H9 (cell line): ENCODE results near the gene CMTM4. TPM values are rescaled to one million over a fixed set of nuclear protein-coding genes. Genes with fewer than 3 reads are reported as not detected.
A peak's percentile ranks its signal among the peaks of the same experiment; 100 is the strongest.

ENCODE experiments used
- DNase-seq: peaks from one replicate; pipeline ENCODE4 v3.0.0-alpha.2; 2017
- H2AFZ ChIP-seq: one replicate; pipeline ENCODE4 v1.6.1; 2013; ENCODE audit warnings: mild to moderate bottlenecking, low read length, control low read depth, moderate library complexity
- H2AK5ac ChIP-seq: 2 replicates; pipeline ENCODE4 v1.6.1; 2013; ENCODE audit warnings: low read length, control low read depth, mixed read lengths; ENCODE audit not compliant: insufficient read length
- H2BK120ac ChIP-seq: one replicate; pipeline ENCODE4 v1.6.1; 2013; ENCODE audit warnings: low read depth, mild to moderate bottlenecking, low read length, control low read depth, inconsistent platforms; ENCODE audit not compliant: poor library complexity, severe bottlenecking
- H2BK12ac ChIP-seq: 2 replicates; pipeline ENCODE4 v1.6.1; 2013; ENCODE audit warnings: low read length, control low read depth, mixed read lengths, low read depth; ENCODE audit not compliant: insufficient read length
- H2BK15ac ChIP-seq: 2 replicates; pipeline ENCODE4 v1.6.1; 2013; ENCODE audit warnings: low read depth, low read length, control low read depth
- H2BK20ac ChIP-seq: one replicate; pipeline ENCODE4 v1.6.1; 2013; ENCODE audit warnings: low read depth, mild to moderate bottlenecking, low read length, control low read depth, inconsistent platforms; ENCODE audit not compliant: poor library complexity, severe bottlenecking
- H2BK5ac ChIP-seq: 2 replicates; pipeline ENCODE4 v1.6.1; 2013; ENCODE audit warnings: low read length, control low read depth, mixed read lengths; ENCODE audit not compliant: insufficient read length
- H3K14ac ChIP-seq: 2 replicates; pipeline ENCODE4 v1.6.1; 2013; ENCODE audit warnings: low read length, control low read depth; ENCODE audit not compliant: insufficient read depth
- H3K18ac ChIP-seq: 2 replicates; pipeline ENCODE4 v1.6.1; 2013; ENCODE audit warnings: low read depth, mild to moderate bottlenecking, mixed read lengths, low read length, control low read depth; ENCODE audit not compliant: insufficient read length
- H3K23ac ChIP-seq: 2 replicates; pipeline ENCODE4 v1.6.1; 2013; ENCODE audit warnings: low read length, control low read depth, mixed read lengths, low read depth; ENCODE audit not compliant: insufficient read length
- H3K23me2 ChIP-seq: 2 replicates; pipeline ENCODE4 v1.6.1; 2013; ENCODE audit warnings: low read depth, mild to moderate bottlenecking, mixed read lengths, low read length, control low read depth; ENCODE audit not compliant: insufficient read length, poor library complexity, severe bottlenecking
- H3K27ac ChIP-seq: 2 replicates; pipeline ENCODE4 v1.5.1; 2013; ENCODE audit warnings: low read length, control low read depth, mixed read lengths, low read depth; ENCODE audit not compliant: insufficient read length
- H3K27me3 ChIP-seq: 2 replicates; pipeline ENCODE4 v1.6.1; 2013; ENCODE audit warnings: low read length, control low read depth, inconsistent platforms; ENCODE audit not compliant: insufficient read depth
- H3K4ac ChIP-seq: 2 replicates; pipeline ENCODE4 v1.6.1; 2013; ENCODE audit warnings: low read depth, mild to moderate bottlenecking, control low read depth, inconsistent platforms, low read length, moderate library complexity
- H3K4me1 ChIP-seq: 2 replicates; pipeline ENCODE4 v1.6.1; 2013; ENCODE audit warnings: low read length, control low read depth, inconsistent platforms; ENCODE audit not compliant: insufficient read depth
- H3K4me2 ChIP-seq: 2 replicates; pipeline ENCODE4 v1.6.1; 2013; ENCODE audit warnings: low read length, control low read depth, mixed read lengths; ENCODE audit not compliant: insufficient read length, insufficient read depth
- H3K56ac ChIP-seq: 2 replicates; pipeline ENCODE4 v1.6.1; 2013; ENCODE audit warnings: low read depth, mild to moderate bottlenecking, mixed read lengths, low read length, control low read depth; ENCODE audit not compliant: insufficient read length
- H3K79me1 ChIP-seq: 2 replicates; pipeline ENCODE4 v1.6.1; 2013; ENCODE audit warnings: low read depth, mild to moderate bottlenecking, moderate library complexity, low read length, control low read depth, inconsistent platforms; ENCODE audit not compliant: insufficient read depth, poor library complexity, severe bottlenecking
- H3K79me2 ChIP-seq: 2 replicates; pipeline ENCODE4 v1.6.1; 2013; ENCODE audit warnings: low read length, control low read depth, inconsistent platforms; ENCODE audit not compliant: insufficient read depth
- H3K9ac ChIP-seq: 2 replicates; pipeline ENCODE4 v1.6.1; 2013; ENCODE audit warnings: low read length, control low read depth, mixed read lengths; ENCODE audit not compliant: insufficient read length; ENCODE audit errors: extremely low read depth
- H3K9me3 ChIP-seq: one replicate; pipeline ENCODE4 v1.6.1; 2013; ENCODE audit warnings: low read depth, low read length, inconsistent platforms; ENCODE audit not compliant: control insufficient read depth
- H3T11ph ChIP-seq: one replicate; pipeline ENCODE4 v1.6.1; 2013; ENCODE audit warnings: mild to moderate bottlenecking, low read length, control low read depth, inconsistent platforms
- H4K20me1 ChIP-seq: one replicate; pipeline ENCODE4 v1.6.1; 2013; ENCODE audit not compliant: control insufficient read depth, insufficient read length, insufficient read depth
- H4K5ac ChIP-seq: 2 replicates; pipeline ENCODE4 v1.6.1; 2013; ENCODE audit warnings: low read depth, mild to moderate bottlenecking, mixed read lengths, low read length, control low read depth; ENCODE audit not compliant: insufficient read length
- H4K8ac ChIP-seq: replicated peaks from 2 replicates; pipeline ENCODE4 v1.6.1; 2013; ENCODE audit warnings: low read length, control low read depth, mixed read lengths, low read depth; ENCODE audit not compliant: insufficient read length
- H4K91ac ChIP-seq: 2 replicates; pipeline ENCODE4 v1.6.1; 2013; ENCODE audit warnings: low read depth, mild to moderate bottlenecking, moderate library complexity, mixed read lengths, low read length, control low read depth; ENCODE audit not compliant: insufficient read length
- H3K27ac Mint-ChIP-seq, 3 experiments: 2 replicates in 2 of 3; 3 replicates in 1 of 3; pipeline ENCODE4 v1.8.0; 2020 to 2021; ENCODE audit warnings: mixed read lengths in 3 of 3, mild to moderate bottlenecking in 1 of 3, moderate library complexity in 1 of 3
- H3K27me3 Mint-ChIP-seq: 2 replicates; pipeline ENCODE4 v1.8.0; 2021; ENCODE audit warnings: low read depth, mild to moderate bottlenecking, moderate library complexity, mixed read lengths
- H3K36me3 Mint-ChIP-seq, 3 experiments: 2 replicates in 2 of 3; 3 replicates in 1 of 3; pipeline ENCODE4 v1.8.0; 2020 to 2021; ENCODE audit warnings: low read depth in 3 of 3, mixed read lengths in 3 of 3; ENCODE audit not compliant: insufficient read depth in 1 of 3
- H3K4me1 Mint-ChIP-seq, 2 experiments: 2 replicates each; pipeline ENCODE4 v1.8.0; 2020; ENCODE audit warnings: mixed read lengths in 2 of 2
- H3K4me3 Mint-ChIP-seq, 2 experiments: 2 replicates in 1 of 2; 3 replicates in 1 of 2; pipeline ENCODE4 v1.8.0; 2020 to 2021; ENCODE audit warnings: mild to moderate bottlenecking in 2 of 2, mixed read lengths in 2 of 2, moderate library complexity in 1 of 2
- H3K9me3 Mint-ChIP-seq, 2 experiments: 2 replicates in 1 of 2; 3 replicates in 1 of 2; pipeline ENCODE4 v1.8.0; 2020; ENCODE audit warnings: mild to moderate bottlenecking in 2 of 2, mixed read lengths in 2 of 2, moderate library complexity in 1 of 2
- WGBS: extraction: QIAGEN DNeasy Blood & Tissue Kit; methylation state at CpG from one replicate; pipeline ENCODE4 v1.1.7; 2013; ENCODE audit warnings: missing lambda C conversion rate, low lambda C conversion rate, mixed read lengths; ENCODE audit not compliant: insufficient read length; ENCODE audit errors: extremely low coverage; 5-methylcytosine and 5-hydroxymethylcytosine counted together
- total RNA-seq: library from RNA; stranded (reverse); gene quantifications from 2 replicates; pipeline ENCODE4 v1.2.1, GENCODE V29; 2021
- TF ChIP-seq, protein P1 (sequence below): fragments of 200-600 bp; sonication (generic); conservative IDR thresholded peaks from 3 replicates; pipeline ENCODE4 v1.8.0; 2021; ENCODE audit warnings: antibody characterized with exemption, mild to moderate bottlenecking

Gene CMTM4
- total RNA-seq, 1 experiment from 2014 or later: 40.5 TPM

DNA sequence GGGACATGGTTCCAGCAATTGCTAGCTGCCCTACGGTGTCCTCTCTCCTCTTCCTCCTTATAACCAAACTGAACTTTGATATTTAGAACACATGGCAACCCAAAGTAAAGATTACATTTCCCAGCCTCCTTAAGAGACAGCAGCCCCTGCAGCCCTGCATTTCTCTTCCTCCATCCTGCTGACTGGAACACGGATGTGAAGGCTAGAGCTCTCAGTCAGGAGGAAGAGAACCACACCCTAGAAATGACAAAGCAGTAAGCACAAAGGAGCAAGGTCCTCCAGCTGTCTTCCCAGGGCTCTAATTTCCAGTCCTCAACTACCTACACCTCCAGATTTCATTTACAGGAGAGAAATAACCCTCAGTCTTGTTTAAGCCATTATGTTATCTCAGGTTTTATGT is 44.0 kb upstream of the CMTM4 start:
- Histone ChIP-seq H2BK120ac (no peak overlapping the region), H3K4me1 (no peaks in the 10 kb centered on the region), H3K79me2 (peaks cover 8% of the 10 kb centered on the region; the same call in 1 of the 2 replicates), H3K23ac (no peak overlapping the region), H2BK5ac (no peak overlapping the region), H3K9ac (no peak overlapping the region), H3K27me3 (no peaks in the 10 kb centered on the region), H4K5ac (no peak overlapping the region), H4K91ac (no peak overlapping the region), H3T11ph (no peak overlapping the region), H3K27ac (no peak overlapping the region), H3K23me2 (no peaks in the 10 kb centered on the region), H3K79me1 (peaks cover 14% of the 10 kb centered on the region), H2BK15ac (no peak overlapping the region), H2BK12ac (no peak overlapping the region), H3K4me2 (no peak overlapping the region), H2BK20ac (no peak overlapping the region), H3K9me3 (no peaks in the 10 kb centered on the region), H3K4ac (no peak overlapping the region), H2AK5ac (no peak overlapping the region), H4K8ac (no peak overlapping the region), H3K18ac (no peak overlapping the region), H3K14ac (no peak overlapping the region), H3K56ac (no peak overlapping the region), H4K20me1 (no peaks in the 10 kb centered on the region), H2AFZ (no peak overlapping the region)
- H3K9me3 Mint-ChIP-seq: no peaks in the 10 kb centered on the region
- no CpG with 5 or more reads among the region's 2 CpGs for WGBS
- H3K4me1 Mint-ChIP-seq: peaks cover 18 to 24% of the 10 kb centered on the region in 2 experiments
- no peak for DNase-seq
- H3K27ac Mint-ChIP-seq: peak overlapping the region; percentile 31 to 98 (median 89); a peak in 6 of 7 replicates
- TF ChIP-seq, protein P1, sequence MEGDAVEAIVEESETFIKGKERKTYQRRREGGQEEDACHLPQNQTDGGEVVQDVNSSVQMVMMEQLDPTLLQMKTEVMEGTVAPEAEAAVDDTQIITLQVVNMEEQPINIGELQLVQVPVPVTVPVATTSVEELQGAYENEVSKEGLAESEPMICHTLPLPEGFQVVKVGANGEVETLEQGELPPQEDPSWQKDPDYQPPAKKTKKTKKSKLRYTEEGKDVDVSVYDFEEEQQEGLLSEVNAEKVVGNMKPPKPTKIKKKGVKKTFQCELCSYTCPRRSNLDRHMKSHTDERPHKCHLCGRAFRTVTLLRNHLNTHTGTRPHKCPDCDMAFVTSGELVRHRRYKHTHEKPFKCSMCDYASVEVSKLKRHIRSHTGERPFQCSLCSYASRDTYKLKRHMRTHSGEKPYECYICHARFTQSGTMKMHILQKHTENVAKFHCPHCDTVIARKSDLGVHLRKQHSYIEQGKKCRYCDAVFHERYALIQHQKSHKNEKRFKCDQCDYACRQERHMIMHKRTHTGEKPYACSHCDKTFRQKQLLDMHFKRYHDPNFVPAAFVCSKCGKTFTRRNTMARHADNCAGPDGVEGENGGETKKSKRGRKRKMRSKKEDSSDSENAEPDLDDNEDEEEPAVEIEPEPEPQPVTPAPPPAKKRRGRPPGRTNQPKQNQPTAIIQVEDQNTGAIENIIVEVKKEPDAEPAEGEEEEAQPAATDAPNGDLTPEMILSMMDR: no peak
- H3K27me3 Mint-ChIP-seq: no peaks in the 10 kb centered on the region
- peaks cover 30 to 77% (median 76%) of the 10 kb centered on the region in 3 experiments for H3K36me3 Mint-ChIP-seq
- peak overlapping the region in 1 of 2 experiments; percentile 2; a peak in 1 of 5 replicates for H3K4me3 Mint-ChIP-seq
